ENCODE data around the gene PCDH11X. TPM values are rescaled to one million over a fixed set of nuclear protein-coding genes. Genes with fewer than 3 reads are reported as not detected.

PCDH11X gene
- 23.6 TPM for total RNA-seq

DNA sequence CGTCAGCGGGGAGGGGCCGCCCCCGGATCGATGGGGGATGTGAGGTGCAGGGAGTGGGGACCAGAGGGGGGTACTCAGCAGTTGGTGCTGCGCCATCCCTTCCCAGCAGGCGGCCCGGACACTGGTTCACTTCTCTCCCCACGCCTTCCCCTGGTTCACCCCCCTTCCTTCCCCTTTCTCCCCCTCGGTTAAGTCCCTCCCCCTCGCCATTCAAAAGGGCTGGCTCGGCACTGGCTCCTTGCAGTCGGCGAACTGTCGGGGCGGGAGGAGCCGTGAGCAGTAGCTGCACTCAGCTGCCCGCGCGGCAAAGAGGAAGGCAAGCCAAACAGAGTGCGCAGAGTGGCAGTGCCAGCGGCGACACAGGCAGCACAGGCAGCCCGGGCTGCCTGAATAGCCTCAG lies at the start of gene PCDH11X:
Gene PCDH11X, plus strand, starts transcription at position 241 of the 400 bp plus-strand sequence. CDS start 56,130 bp downstream, outside the sequence.

